ENCODE data around the gene NLRP8. TPM values are rescaled to one million over a fixed set of nuclear protein-coding genes. Genes with fewer than 3 reads are reported as not detected.

Gene NLRP8
- total and polyA plus RNA-seq, 2 donors (not counting 1 experiment from before 2014, with no cell fraction given) = not detected

GRCh38 chr19:55930996-55931515 lies 16.6 kb upstream of the NLRP8 start:
- Histone ChIP-seq H3K79me2 (ENCODE audit: control insufficient read depth, insufficient read depth, low read length) (no peaks in the 10 kb centered on the region), H3K27ac (ENCODE audit: insufficient read depth, low read length) (no peak overlapping the region), H3K4me2 (ENCODE audit: extremely low read depth, insufficient read depth, low read length) (no peak overlapping the region), H3K4me3 (replicated peaks in 1 of 4; ENCODE audit: control extremely low read depth in 1 of 4, insufficient read depth in 1 of 4, low read depth in 3 of 4, low read length in 4 of 4) (no peak overlapping the region), H2AFZ (ENCODE audit: low read length) (no peak overlapping the region), H4K20me1 (ENCODE audit: control insufficient read depth, extremely low read depth, insufficient read depth, low read length) (no peaks in the 10 kb centered on the region), H3K4me1 (ENCODE audit: control insufficient read depth, extremely low read depth, insufficient read depth, low read length) (no peaks in the 10 kb centered on the region), H3K9ac (ENCODE audit: insufficient read depth, low read length) (no peak overlapping the region), H3K27me3 (ENCODE audit: control insufficient read depth, insufficient read depth, low read length) (no peaks in the 10 kb centered on the region), H3K9me3 (ENCODE audit: control insufficient read depth, insufficient read depth, low read depth, low read length) (no peaks in the 10 kb centered on the region), H3K36me3 (ENCODE audit: control insufficient read depth, insufficient read depth, low read length) (no peaks in the 10 kb centered on the region)
- no peak for DNase-seq (ENCODE audit: low read depth in 2 of 2)
- TF ChIP-seq EZH2 (IDR thresholded peaks at IDR 0.05; ENCODE audit: low read length, missing control alignments) = no peak
- TF ChIP-seq CTCF (conservative IDR thresholded peaks at IDR 0.05 in 1 of 2, IDR thresholded peaks at IDR 0.05 in 1 of 2; ENCODE audit: low read depth in 1 of 2, low read length in 2 of 2) = no peak

GRCh38 chr19:55931936-55932386 lies 15.7 kb upstream of the NLRP8 start, which contains the start of gene NLRP13:
Gene NLRP13, minus strand, starts transcription at chr19:55932336. Its CDS starts 25 bp downstream, at chr19:55932311.
- Histone ChIP-seq H3K27me3 (ENCODE audit: control insufficient read depth, insufficient read depth, low read length) (no peaks in the 10 kb centered on the region), H3K4me3 (replicated peaks in 1 of 4; ENCODE audit: control extremely low read depth in 1 of 4, insufficient read depth in 1 of 4, low read depth in 3 of 4, low read length in 4 of 4) (no peak within 1 kb of the TSS), H3K27ac (ENCODE audit: insufficient read depth, low read length) (no peak within 1 kb of the TSS), H3K4me1 (ENCODE audit: control insufficient read depth, extremely low read depth, insufficient read depth, low read length) (no peaks in the 10 kb centered on the region), H3K4me2 (ENCODE audit: extremely low read depth, insufficient read depth, low read length) (no peak within 1 kb of the TSS), H3K9ac (ENCODE audit: insufficient read depth, low read length) (no peak within 1 kb of the TSS), H3K9me3 (ENCODE audit: control insufficient read depth, insufficient read depth, low read depth, low read length) (no peaks in the 10 kb centered on the region), H4K20me1 (ENCODE audit: control insufficient read depth, extremely low read depth, insufficient read depth, low read length) (no peaks in the 10 kb centered on the region), H3K79me2 (ENCODE audit: control insufficient read depth, insufficient read depth, low read length) (no peaks in the 10 kb centered on the region), H2AFZ (ENCODE audit: low read length) (no peak within 1 kb of the TSS), H3K36me3 (ENCODE audit: control insufficient read depth, insufficient read depth, low read length) (no peaks in the 10 kb centered on the region)
- no peak for DNase-seq (ENCODE audit: low read depth in 2 of 2)
- no peak for TF ChIP-seq CTCF (conservative IDR thresholded peaks at IDR 0.05 in 1 of 2, IDR thresholded peaks at IDR 0.05 in 1 of 2; ENCODE audit: low read depth in 1 of 2, low read length in 2 of 2)
- TF ChIP-seq EZH2 (IDR thresholded peaks at IDR 0.05; ENCODE audit: low read length, missing control alignments) = no peak

- no peak for DNase-seq (ENCODE audit: low read depth in 2 of 2)
- TF ChIP-seq EZH2 (IDR thresholded peaks at IDR 0.05; ENCODE audit: low read length, missing control alignments) = no peak
- no peak for TF ChIP-seq CTCF (conservative IDR thresholded peaks at IDR 0.05 in 1 of 2, IDR thresholded peaks at IDR 0.05 in 1 of 2; ENCODE audit: low read depth in 1 of 2, low read length in 2 of 2)
- Histone ChIP-seq H3K4me2 (ENCODE audit: extremely low read depth, insufficient read depth, low read length) (no peak overlapping the region), H3K9ac (ENCODE audit: insufficient read depth, low read length) (no peak overlapping the region), H3K79me2 (ENCODE audit: control insufficient read depth, insufficient read depth, low read length) (no peaks in the 10 kb centered on the region), H4K20me1 (ENCODE audit: control insufficient read depth, extremely low read depth, insufficient read depth, low read length) (no peaks in the 10 kb centered on the region), H2AFZ (ENCODE audit: low read length) (no peak overlapping the region), H3K4me1 (ENCODE audit: control insufficient read depth, extremely low read depth, insufficient read depth, low read length) (no peaks in the 10 kb centered on the region), H3K4me3 (replicated peaks in 1 of 4; ENCODE audit: control extremely low read depth in 1 of 4, insufficient read depth in 1 of 4, low read depth in 3 of 4, low read length in 4 of 4) (no peak overlapping the region), H3K36me3 (ENCODE audit: control insufficient read depth, insufficient read depth, low read length) (no peaks in the 10 kb centered on the region), H3K9me3 (ENCODE audit: control insufficient read depth, insufficient read depth, low read depth, low read length) (no peaks in the 10 kb centered on the region), H3K27me3 (ENCODE audit: control insufficient read depth, insufficient read depth, low read length) (no peaks in the 10 kb centered on the region), H3K27ac (ENCODE audit: insufficient read depth, low read length) (no peak overlapping the region)
These were observed 12.4 kb upstream of the NLRP8 start for GRCh38 chr19:55935206-55935605.

Measured in fibroblast of lung (primary cell).